Suprapubic skin (tissue), 4 donors: ENCODE data around the gene SMPD3.

Experiments
- CTCF ChIP-seq, 2 donors: fragments of 200-600 bp in 1 of 2; fragments of 450-650 bp in 1 of 2; sonication (generic) in 1 of 2; IDR thresholded peaks; one replicate each; pipeline ENCODE4 v1.5.1; 2016 to 2019; ENCODE audit warnings: antibody characterized with exemption in 2 of 2, mild to moderate bottlenecking in 1 of 2, moderate library complexity in 1 of 2
- POLR2A ChIP-seq, 2 donors: fragments of 450-650 bp; IDR thresholded peaks; one replicate each; pipeline ENCODE4 v1.6.1; 2017; ENCODE audit warnings: antibody characterized with exemption in 2 of 2, mild to moderate bottlenecking in 2 of 2, moderate library complexity in 2 of 2
- POLR2AphosphoS5 ChIP-seq, 3 donors: sonication (generic); formaldehyde crosslinking; IDR thresholded peaks; one replicate each; pipeline ENCODE4 v1.6.1; 2017; ENCODE audit warnings: antibody characterized with exemption in 3 of 3

GRCh38 chr16:68342620-68343019, 105.7 kb downstream of the SMPD3 start:
- TF ChIP-seq POLR2A (IDR thresholded peaks at IDR 0.05) (no peak), CTCF (IDR thresholded peaks at IDR 0.05) (no peak), POLR2AphosphoS5 (IDR thresholded peaks at IDR 0.05) (no peak)
